NT2/D1 (cell line): ENCODE data around the gene ATAD2B.

Experiments
- SUZ12 ChIP-seq: IDR thresholded peaks from 2 replicates; pipeline ENCODE4 v1.6.1; 2011; ENCODE audit not compliant: insufficient read length, insufficient read depth; ENCODE audit errors: extremely low read depth
- YY1 ChIP-seq: IDR thresholded peaks from 2 replicates; pipeline ENCODE4 v1.6.1; 2011; ENCODE audit not compliant: insufficient read length, insufficient read depth
- ZNF274 ChIP-seq: IDR thresholded peaks from 2 replicates; pipeline ENCODE4 v1.6.1; 2011; ENCODE audit warnings: mild to moderate bottlenecking, low read depth, low read length

DNA sequence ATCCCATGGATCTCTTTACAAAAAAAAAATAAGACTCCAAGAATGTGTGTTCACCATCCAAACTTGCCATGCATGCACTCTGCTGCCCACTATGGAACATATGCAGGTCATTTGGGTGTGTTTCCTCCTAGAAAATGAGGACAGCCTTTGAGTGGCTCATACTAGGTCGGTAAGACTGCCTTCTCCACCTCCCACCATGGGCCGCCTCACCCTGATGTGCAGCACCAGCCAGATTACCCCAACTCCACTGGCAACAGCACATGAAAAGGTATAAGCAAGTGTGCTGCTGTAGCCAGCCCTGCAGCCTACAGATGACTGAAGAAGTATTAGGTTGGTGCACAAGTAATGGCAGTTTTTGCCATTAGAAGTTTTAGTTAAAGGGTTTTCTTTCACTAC, 214.2 kb downstream of the ATAD2B start:
- TF ChIP-seq SUZ12 (no peak), YY1 (no peak), ZNF274 (no peak)
